Natural killer cell (primary cell): ENCODE measurements around the gene FARP1. TPM values are rescaled to one million over a fixed set of nuclear protein-coding genes. Genes with fewer than 3 reads are reported as not detected.

Experiments used
- ATAC-seq, 3 donors: fragments of 150-1000 bp in 2 of 3; fragments of 200-7000 bp in 1 of 3; cut with Tn5 transposase; 1 replicate in 1 of 3; 2 replicates in 2 of 3; pipeline ENCODE4 v1.10.0; 2021; ENCODE audit warnings: mild to moderate bottlenecking in 2 of 3, moderate library complexity in 2 of 3
- DNase-seq, 2 donors: peaks; one replicate each; pipeline versions ENCODE4 v3.0.0 to v3.0.0-alpha.2; 2013 to 2021; ENCODE audit warnings: mixed read lengths in 1 of 2
- H3K27ac ChIP-seq: one replicate; pipeline ENCODE4 v1.5.1; 2013; ENCODE audit warnings: mild to moderate bottlenecking, low read length
- H3K27me3 ChIP-seq: one replicate; pipeline ENCODE4 v1.6.1; 2013; ENCODE audit warnings: low read length; ENCODE audit not compliant: control insufficient read depth, insufficient read depth
- H3K36me3 ChIP-seq: one replicate; pipeline ENCODE4 v1.6.1; 2013; ENCODE audit warnings: low read length; ENCODE audit not compliant: control insufficient read depth, insufficient read depth
- H3K4me1 ChIP-seq: one replicate; pipeline ENCODE4 v1.6.1; 2013; ENCODE audit warnings: low read length; ENCODE audit not compliant: control insufficient read depth, insufficient read depth
- H3K4me3 ChIP-seq: one replicate; pipeline ENCODE4 v1.5.1; 2013; ENCODE audit warnings: low read length
- H3K9me3 ChIP-seq: one replicate; pipeline ENCODE4 v1.6.1; 2013; ENCODE audit warnings: low read length; ENCODE audit not compliant: control insufficient read depth, insufficient read depth
- H3K27ac Mint-ChIP-seq, 2 donors: one replicate each; pipeline ENCODE4 v1.8.0; 2022; ENCODE audit warnings: mild to moderate bottlenecking in 2 of 2, mixed read lengths in 2 of 2, moderate library complexity in 1 of 2
- H3K27me3 Mint-ChIP-seq, 2 donors: one replicate each; pipeline ENCODE4 v1.8.0; 2022; ENCODE audit warnings: low read depth in 2 of 2, mixed read lengths in 2 of 2
- H3K36me3 Mint-ChIP-seq: one replicate; pipeline ENCODE4 v1.8.0; 2022; ENCODE audit warnings: mixed read lengths
- H3K4me1 Mint-ChIP-seq, 2 donors: one replicate each; pipeline ENCODE4 v1.8.0; 2022; ENCODE audit warnings: mixed read lengths in 2 of 2
- H3K4me3 Mint-ChIP-seq: one replicate; pipeline ENCODE4 v1.8.0; 2022; ENCODE audit warnings: mild to moderate bottlenecking, moderate library complexity, mixed read lengths
- H3K9me3 Mint-ChIP-seq, 2 donors: one replicate each; pipeline ENCODE4 v1.8.0; 2022; ENCODE audit warnings: mixed read lengths in 2 of 2
- CTCF ChIP-seq: fragments of 200-600 bp; IDR thresholded peaks from one replicate; pipeline ENCODE4 v1.8.0; 2022; ENCODE audit warnings: antibody characterized with exemption
- WGBS: methylation state at CpG from one replicate; pipeline ENCODE4 v1.1.7; 2013; ENCODE audit warnings: missing lambda C conversion rate; ENCODE audit not compliant: insufficient coverage; 5-methylcytosine and 5-hydroxymethylcytosine counted together
- intact Hi-C: fragments of 100-400 bp; cut with micrococcal nuclease; formaldehyde crosslinking; loops from one replicate; pipeline ENCODE4 v1.14.2; 2022
- total RNA-seq, 4 donors: library from RNA; stranded (reverse); fragments of 120-200 nt in 1 of 4; gene quantifications; one replicate each; pipeline versions ENCODE4 v1.2.3 to v1.2.4, GENCODE V29; 2013 to 2022

Gene FARP1
- total RNA-seq, 3 donors from 2014 or later (not counting 1 experiment from before 2014, with no cell fraction given) = 0.71 to 1.2 (median 1.1) TPM

GRCh38 chr13:98207416-98207815 lies 64.5 kb downstream of the FARP1 start:
- H3K27ac Mint-ChIP-seq = no peak overlapping the region
- Histone ChIP-seq H3K4me3 (no peak overlapping the region), H3K9me3 (no peaks in the 10 kb centered on the region), H3K27me3 (no peaks in the 10 kb centered on the region), H3K27ac (no peak overlapping the region), H3K36me3 (no peaks in the 10 kb centered on the region), H3K4me1 (no peaks in the 10 kb centered on the region)
- no peak for DNase-seq
- peaks cover 0 to 2% of the 10 kb centered on the region in 2 donors for H3K9me3 Mint-ChIP-seq
- WGBS = 94% methylated on average over 4 of the region's 4 CpGs
- intact Hi-C loops = no loop called here
- peaks cover 0 to 3% of the 10 kb centered on the region in 2 donors for H3K27me3 Mint-ChIP-seq
- H3K36me3 Mint-ChIP-seq = no peaks in the 10 kb centered on the region
- H3K4me3 Mint-ChIP-seq = no peak overlapping the region
- H3K4me1 Mint-ChIP-seq = no peaks in the 10 kb centered on the region
- no peak for ATAC-seq
- TF ChIP-seq CTCF = no peak

GRCh38 chr13:98208606-98209005 lies 65.7 kb downstream of the FARP1 start:
- Histone ChIP-seq H3K36me3 (no peaks in the 10 kb centered on the region), H3K27me3 (no peaks in the 10 kb centered on the region), H3K9me3 (no peaks in the 10 kb centered on the region), H3K27ac (no peak overlapping the region), H3K4me3 (no peak overlapping the region), H3K4me1 (no peaks in the 10 kb centered on the region)
- WGBS = 85% methylated on average over 5 of the region's 5 CpGs
- Mint-ChIP-seq H3K36me3 (no peaks in the 10 kb centered on the region), H3K27me3 (peaks cover 0 to 3% of the 10 kb centered on the region in 2 donors), H3K27ac (no peak overlapping the region), H3K4me3 (no peak overlapping the region), H3K9me3 (peaks cover 0 to 2% of the 10 kb centered on the region in 2 donors), H3K4me1 (no peaks in the 10 kb centered on the region)
- no peak for ATAC-seq
- no peak for DNase-seq
- intact Hi-C loops = no loop called here
- TF ChIP-seq CTCF = no peak

GRCh38 chr13:98212763-98213162 lies 69.9 kb downstream of the FARP1 start:
- TF ChIP-seq CTCF = no peak
- ATAC-seq (no peak), DNase-seq (no peak)
- 100% methylated on average over 1 of the region's 5 CpGs for WGBS
- Mint-ChIP-seq H3K27ac (no peak overlapping the region), H3K36me3 (no peaks in the 10 kb centered on the region), H3K27me3 (peaks cover 0 to 3% of the 10 kb centered on the region in 2 donors), H3K4me1 (no peaks in the 10 kb centered on the region), H3K9me3 (peaks cover 0 to 2% of the 10 kb centered on the region in 2 donors), H3K4me3 (no peak overlapping the region)
- intact Hi-C loops = no loop called here
- Histone ChIP-seq H3K4me1 (no peaks in the 10 kb centered on the region), H3K36me3 (no peaks in the 10 kb centered on the region), H3K27ac (no peak overlapping the region), H3K4me3 (no peak overlapping the region), H3K9me3 (no peaks in the 10 kb centered on the region), H3K27me3 (no peaks in the 10 kb centered on the region)

- WGBS = 83% methylated on average over 7 of the region's 8 CpGs
- H3K9me3 ChIP-seq = no peaks in the 10 kb centered on the region
Measured at GRCh38 chr13:98213354-98213753, 70.5 kb downstream of the FARP1 start.

More at GRCh38 chr13:98213354-98213753, 70.5 kb downstream of the FARP1 start:
- Histone ChIP-seq H3K36me3 (no peaks in the 10 kb centered on the region), H3K27ac (no peak overlapping the region), H3K27me3 (no peaks in the 10 kb centered on the region), H3K4me1 (no peaks in the 10 kb centered on the region), H3K4me3 (no peak overlapping the region)
- H3K36me3 Mint-ChIP-seq = no peaks in the 10 kb centered on the region
- no peaks in the 10 kb centered on the region for H3K9me3 Mint-ChIP-seq
- no peaks in the 10 kb centered on the region for H3K4me1 Mint-ChIP-seq
- ATAC-seq (no peak), DNase-seq (no peak)
- no peak overlapping the region for H3K27ac Mint-ChIP-seq
- intact Hi-C loops = no loop called here
- TF ChIP-seq CTCF = no peak
- peaks cover 0 to 3% of the 10 kb centered on the region in 2 donors for H3K27me3 Mint-ChIP-seq
- H3K4me3 Mint-ChIP-seq = no peak overlapping the region
